GM23338 (cell line): ENCODE data around the gene ALDH5A1.

ENCODE experiments used
- CTCF ChIP-seq, 2 experiments: fragments of 200-600 bp in 1 of 2; sonication (generic) in 1 of 2; conservative IDR thresholded peaks; 2 replicates each; pipeline versions ENCODE4 v1.5.1 to v1.6.1; 2016 to 2017; ENCODE audit warnings: antibody characterized with exemption in 2 of 2, low read depth in 2 of 2, mild to moderate bottlenecking in 2 of 2, moderate library complexity in 1 of 2
- EZH2 ChIP-seq: fragments of 200-600 bp; sonication (generic); IDR thresholded peaks from one replicate; pipeline ENCODE4 v1.8.0; 2017; ENCODE audit warnings: antibody characterized with exemption, mild to moderate bottlenecking, low read depth; ENCODE audit not compliant: unreplicated experiment
- EZH2phosphoT487 ChIP-seq: fragments of 200-600 bp; sonication (generic); IDR thresholded peaks from one replicate; pipeline ENCODE4 v1.8.1; 2018; ENCODE audit warnings: antibody characterized with exemption; ENCODE audit not compliant: unreplicated experiment
- POLR2AphosphoS5 ChIP-seq: IDR thresholded peaks from 2 replicates; pipeline ENCODE4 v1.6.1; 2016; ENCODE audit warnings: antibody characterized with exemption, low read depth
- ZNF462 ChIP-seq: fragments of 250-450 bp; sonication (Bioruptor Pico); IDR thresholded peaks from 2 replicates; pipeline ENCODE4 v1.5.0; 2020; ENCODE audit warnings: mild to moderate bottlenecking, moderate library complexity

GRCh38 chr6:24501914-24502313 is 7.1 kb downstream of the ALDH5A1 start:
- no peak for TF ChIP-seq CTCF (conservative IDR thresholded peaks at IDR 0.05; ENCODE audit: low read depth in 2 of 2)
- no peak for TF ChIP-seq EZH2
- TF ChIP-seq POLR2AphosphoS5, result no peak
- no peak for TF ChIP-seq EZH2phosphoT487
- no peak for TF ChIP-seq ZNF462 (CRISPR knock-in tag)
